NT2/D1 (cell line): ENCODE data around the gene NLK.

Source experiments
- SUZ12 ChIP-seq: IDR thresholded peaks from 2 replicates; pipeline ENCODE4 v1.6.1; 2011; ENCODE audit not compliant: insufficient read length, insufficient read depth; ENCODE audit errors: extremely low read depth
- YY1 ChIP-seq: IDR thresholded peaks from 2 replicates; pipeline ENCODE4 v1.6.1; 2011; ENCODE audit not compliant: insufficient read length, insufficient read depth
- ZNF274 ChIP-seq: IDR thresholded peaks from 2 replicates; pipeline ENCODE4 v1.6.1; 2011; ENCODE audit warnings: mild to moderate bottlenecking, low read depth, low read length

GRCh38 chr17:28206292-28206691 is 163.8 kb downstream of the NLK start:
- TF ChIP-seq ZNF274 = no peak
- TF ChIP-seq YY1 = no peak
- no peak for TF ChIP-seq SUZ12
